Measurements from ENCODE around the gene BATF. TPM values are rescaled to one million over a fixed set of nuclear protein-coding genes. Genes with fewer than 3 reads are reported as not detected.
A peak's percentile ranks its signal among the peaks of the same experiment; 100 is the strongest.

The BATF gene
- total and polyA plus RNA-seq, 2 of the 8 experiments (the other 6 are each of a cell fraction or from before 2014, with no cell fraction given), result not detected

DNA sequence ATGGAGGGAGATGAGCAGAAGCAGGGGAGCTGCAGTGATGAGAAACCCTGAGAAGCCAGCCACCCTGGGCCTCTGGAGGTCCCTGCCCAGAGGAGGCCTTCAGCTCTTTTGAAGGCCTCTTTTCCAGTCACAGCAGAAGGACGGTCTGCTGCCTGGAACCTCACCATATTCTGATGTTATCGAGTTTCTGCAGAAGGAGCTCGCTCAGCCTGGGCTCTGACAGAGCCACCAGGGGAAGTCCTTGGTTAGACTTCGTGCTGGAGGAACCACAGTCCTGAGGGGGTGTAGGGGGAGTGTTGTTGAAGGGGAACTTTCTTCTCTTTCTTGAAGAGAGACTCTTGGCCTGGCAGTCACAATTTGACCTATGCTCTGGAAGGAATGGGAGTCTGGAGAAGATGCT lies 25.1 kb upstream of the BATF start:
- no peaks in the 10 kb centered on the region for H3K79me2 ChIP-seq (ENCODE audit: control insufficient read depth in 1 of 2, insufficient read depth in 2 of 2, low read length in 2 of 2)
- WGBS, 2 experiments (ENCODE audit: extremely low coverage in 1 of 2, insufficient coverage in 1 of 2, insufficient read length in 1 of 2, insufficient replicate concordance in 2 of 2, low coverage in 1 of 2, low lambda C conversion rate in 2 of 2, missing lambda C conversion rate in 1 of 2), result 92% methylated on average over 4 of the region's 4 CpGs; no CpG with 5 or more reads in 1 of the 2 experiments

More for the DNA sequence above, 25.1 kb upstream of the BATF start:
- Histone ChIP-seq H3K79me1 (ENCODE audit: low read depth, low read length) (no peaks in the 10 kb centered on the region), H3K56ac (replicated peaks; ENCODE audit: insufficient read length, low read depth, low read length) (no peak overlapping the region), H3K18ac (ENCODE audit: extremely low read depth, low read length) (no peak overlapping the region), H3K36me3 (ENCODE audit: control insufficient read depth in 2 of 4, insufficient read depth in 4 of 4, low read length in 3 of 4) (no peaks in the 10 kb centered on the region), H4K8ac (ENCODE audit: extremely low read depth, insufficient read depth, low read length) (no peak overlapping the region), H2AK5ac (ENCODE audit: low read depth, low read length) (no peak overlapping the region), H3K4me3 (ENCODE audit: extremely low read depth in 1 of 4, insufficient read depth in 2 of 4, low read depth in 3 of 4, low read length in 4 of 4) (no peak overlapping the region), H3K23me2 (ENCODE audit: low read depth, low read length) (no peaks in the 10 kb centered on the region), H3K14ac (ENCODE audit: insufficient read length) (no peak overlapping the region), H2BK20ac (ENCODE audit: low read length) (no peak overlapping the region), H3K9ac (replicated peaks in 1 of 4; ENCODE audit: extremely low read depth in 1 of 4, low read depth in 3 of 4, low read length in 3 of 4) (no peak overlapping the region), H3K9me3 (ENCODE audit: insufficient read depth in 2 of 2, low read depth in 1 of 2, low read length in 1 of 2) (no peaks in the 10 kb centered on the region), H2BK12ac (ENCODE audit: low read depth, low read length) (no peak overlapping the region), H2AFZ (ENCODE audit: low read length) (no peak overlapping the region), H2BK15ac (ENCODE audit: low read length) (no peak overlapping the region), H3K4me1 (replicated peaks in 1 of 4; ENCODE audit: control insufficient read depth in 3 of 4, insufficient read depth in 4 of 4, low read length in 3 of 4) (no peaks in the 10 kb centered on the region), H3K27me3 (replicated peaks in 1 of 4; ENCODE audit: control insufficient read depth in 3 of 4, extremely low read depth in 1 of 4, insufficient read depth in 3 of 4, low read length in 3 of 4) (no peaks in the 10 kb centered on the region; a peak in 1 of 7 replicates), H4K91ac (replicated peaks; ENCODE audit: insufficient read length, low read length) (no peak overlapping the region), H3K4me2 (ENCODE audit: insufficient read depth in 1 of 2, low read depth in 2 of 2, low read length in 2 of 2) (no peak overlapping the region), H3K27ac (ENCODE audit: low read depth, low read length) (no peak overlapping the region), H2BK120ac (replicated peaks; ENCODE audit: low read depth, low read length) (no peak overlapping the region), H3K23ac (ENCODE audit: insufficient read length) (no peak overlapping the region), H2BK5ac (ENCODE audit: low read depth, low read length) (no peak overlapping the region), H4K5ac (ENCODE audit: insufficient read length, low read depth, low read length) (no peak overlapping the region), H3K4ac (replicated peaks; ENCODE audit: insufficient read length, low read depth, low read length) (no peak overlapping the region), H4K20me1 (replicated peaks in 1 of 2; ENCODE audit: control insufficient read depth in 1 of 2, insufficient read depth in 2 of 2, low read length in 2 of 2) (no peaks in the 10 kb centered on the region)
- no peak for TF ChIP-seq CBX5 (IDR thresholded peaks at IDR 0.05; ENCODE audit: low read depth, low read length)
- POLR2A ChIA-PET (ENCODE audit: partially characterized antibody), result no interaction called here
- DNase-seq (ENCODE audit: low read depth in 1 of 2, low spot score in 2 of 2) (peak in 1 of 2 experiments; percentile 24), FAIRE-seq (no peak)
- CTCF ChIA-PET (ENCODE audit: partially characterized antibody), result interaction anchor here (1.2 to 3.7 kb wide), 4 partner anchors 9 to 193 kb away, joined by 3 to 21 read pairs (median 6); no protein-coding TSS in a partner anchor

Data from H1 (cell line).